HG02852 (cell line): ENCODE data around the gene TMEM151A.
"Not testable (repeated sequence)": the region's sequence is repeated elsewhere in the genome, so short reads cannot be mapped to it uniquely, and the experiment has no call there.

Experiments used
- ATAC-seq: cut with Tn5 transposase; IDR thresholded peaks from one replicate; pipeline ENCODE4 v1.9.1; 2021; ENCODE audit warnings: mild to moderate bottlenecking, moderate library complexity; ENCODE audit not compliant: unreplicated experiment

The TMEM151A gene

DNA sequence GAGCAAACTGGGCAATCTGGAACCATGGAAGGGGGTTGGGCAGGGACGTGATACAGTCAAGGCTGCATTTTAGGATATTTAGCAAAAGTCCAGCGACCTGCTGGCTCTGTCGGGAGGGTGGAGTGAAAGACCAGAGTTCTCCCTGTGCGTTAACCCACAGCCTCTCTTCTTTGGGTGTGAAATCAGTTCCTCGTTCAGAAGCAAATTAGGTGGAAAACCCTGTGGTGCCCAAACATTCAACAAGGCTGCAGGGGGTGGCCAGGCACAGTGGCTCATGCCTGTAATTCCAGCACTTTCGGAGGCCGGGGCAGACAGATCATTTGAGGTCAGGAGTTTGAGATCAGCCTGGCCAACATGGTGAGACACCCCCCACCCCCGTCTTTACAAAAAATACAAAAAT lies 5.9 kb downstream of the TMEM151A start:
- no peak for ATAC-seq

DNA sequence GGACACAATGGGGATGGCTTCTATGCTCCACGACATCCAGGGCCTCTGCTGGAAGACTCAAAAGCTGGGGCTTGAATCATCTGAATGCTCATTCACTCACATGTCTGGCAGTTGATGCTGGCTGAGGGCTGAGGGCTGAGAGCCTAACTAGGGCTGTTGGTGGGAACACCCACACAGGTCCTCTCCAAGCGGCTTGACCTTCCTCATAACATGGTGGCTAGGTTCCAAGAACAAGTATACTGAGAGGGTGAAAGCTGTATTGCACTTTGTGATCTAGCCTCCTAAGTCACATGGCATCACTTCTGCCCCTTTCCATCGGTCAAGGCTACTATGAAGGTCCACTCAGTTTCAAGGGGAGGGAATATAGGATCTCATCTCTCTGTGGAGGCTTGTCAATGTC lies 7.5 kb downstream of the TMEM151A start:
- no peak for ATAC-seq

DNA sequence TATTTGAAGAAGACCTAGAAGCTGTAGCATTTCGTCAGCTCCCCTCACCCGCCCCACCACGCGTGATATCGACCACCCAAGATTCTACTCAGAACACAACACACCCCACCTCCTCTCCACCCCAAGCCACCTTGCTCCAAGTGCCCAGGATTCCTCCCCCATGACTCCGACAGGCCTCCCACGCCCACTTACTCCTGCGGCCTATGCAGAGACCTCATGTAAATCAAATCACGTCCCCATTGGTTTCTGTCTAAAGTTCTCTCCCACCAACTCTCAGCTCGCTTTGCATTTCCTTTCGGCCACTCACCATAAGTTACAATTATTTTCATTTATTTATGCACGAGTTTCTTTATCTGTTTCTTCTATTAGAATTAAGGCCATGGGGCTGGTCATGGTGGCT lies 11.0 kb downstream of the TMEM151A start:
- no peak for ATAC-seq

DNA sequence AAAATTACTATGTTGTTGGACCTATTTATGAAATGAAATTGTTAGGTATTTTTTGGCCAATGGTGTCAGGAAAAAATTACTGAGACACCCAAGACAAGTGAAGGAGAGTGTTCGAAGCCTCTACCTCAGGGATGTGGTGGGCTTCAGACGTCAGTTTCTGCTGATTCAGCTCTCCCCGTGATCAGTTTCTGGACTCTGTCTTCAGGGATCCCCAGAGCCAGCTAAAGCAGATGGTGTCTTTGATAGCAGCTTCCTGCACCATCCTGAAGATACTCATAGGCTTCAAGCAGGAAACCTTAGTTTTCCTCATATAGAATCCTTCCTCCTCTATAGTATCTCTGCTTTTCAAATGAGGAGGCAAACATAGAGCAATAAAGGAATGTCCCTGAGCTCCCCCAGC lies 17.8 kb downstream of the TMEM151A start:
- ATAC-seq = no peak

DNA sequence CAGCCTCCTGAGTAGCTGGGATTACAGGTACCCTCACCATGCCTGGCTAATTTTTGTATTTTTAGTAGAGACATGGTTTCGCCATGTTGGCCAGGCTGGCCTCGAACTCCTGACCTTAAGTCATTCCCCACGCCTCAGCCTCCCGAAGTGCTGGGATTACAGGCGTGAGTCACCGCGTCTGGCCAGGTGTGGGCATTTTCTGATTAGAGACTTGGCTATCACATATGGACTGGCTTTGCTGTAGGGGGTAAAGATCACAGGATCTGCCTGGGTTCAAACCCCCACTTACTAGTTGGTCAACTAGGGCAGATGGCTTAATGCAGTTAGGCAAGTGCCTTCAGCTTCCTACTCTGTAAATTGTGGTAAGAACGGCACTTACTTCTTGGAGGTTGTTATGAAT lies 18.6 kb downstream of the TMEM151A start:
- no peak for ATAC-seq

DNA sequence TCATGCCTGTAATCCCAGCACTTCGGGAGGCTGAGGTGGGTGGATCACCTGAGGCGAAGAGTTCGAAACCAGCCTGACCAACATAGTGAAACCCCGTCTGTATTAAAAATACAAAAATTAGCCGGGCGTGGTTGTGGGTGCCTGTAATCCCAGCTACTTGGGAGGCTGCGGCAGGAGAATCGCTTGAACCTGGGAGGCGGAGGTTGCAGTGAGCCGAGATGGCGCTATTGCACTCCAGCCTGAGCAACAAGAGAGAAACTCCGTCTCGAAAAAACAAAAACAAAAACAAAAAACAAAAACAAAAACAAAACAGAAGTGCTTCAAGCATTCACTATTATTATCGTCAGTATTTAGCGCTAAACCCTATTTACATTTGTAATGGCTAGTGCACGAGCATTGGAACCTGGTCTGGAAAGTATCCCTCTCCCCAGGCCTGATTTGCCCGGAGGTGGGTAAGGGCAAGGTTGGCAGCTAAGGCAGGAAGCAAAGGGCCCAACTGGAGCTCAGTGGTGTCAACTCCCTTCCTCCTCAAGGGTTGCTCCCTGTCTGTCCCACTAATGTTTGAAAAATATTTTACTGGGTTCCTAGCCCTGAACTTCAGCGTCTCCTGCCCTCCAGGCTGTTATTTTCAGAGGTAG lies 19.2 kb downstream of the TMEM151A start:
- not testable (repeated sequence) for ATAC-seq

DNA sequence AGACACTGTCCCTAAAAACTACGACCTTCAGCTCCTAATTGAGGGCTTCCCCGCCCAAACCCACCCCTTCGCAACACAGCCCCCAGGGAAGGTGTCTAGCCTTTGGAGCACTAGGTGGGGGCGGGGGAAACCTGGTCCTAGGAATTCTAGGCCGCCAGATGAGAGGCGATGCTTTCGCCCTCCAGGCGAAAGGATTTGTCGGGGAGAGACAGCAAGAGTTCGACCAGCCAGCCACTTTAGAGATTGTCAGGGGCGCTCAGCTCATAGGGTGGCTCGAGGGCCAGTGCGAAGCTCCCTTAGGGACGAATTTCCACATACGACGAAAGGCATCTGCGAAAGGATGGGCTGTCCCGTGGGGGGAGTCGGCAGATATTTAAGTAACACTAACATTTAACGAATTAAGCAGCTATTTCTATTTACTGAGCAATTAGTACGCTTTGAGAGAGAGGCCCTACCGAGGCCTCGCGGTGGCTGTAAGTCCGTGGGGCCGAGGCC lies 19.8 kb downstream of the TMEM151A start:
- ATAC-seq = no peak

DNA sequence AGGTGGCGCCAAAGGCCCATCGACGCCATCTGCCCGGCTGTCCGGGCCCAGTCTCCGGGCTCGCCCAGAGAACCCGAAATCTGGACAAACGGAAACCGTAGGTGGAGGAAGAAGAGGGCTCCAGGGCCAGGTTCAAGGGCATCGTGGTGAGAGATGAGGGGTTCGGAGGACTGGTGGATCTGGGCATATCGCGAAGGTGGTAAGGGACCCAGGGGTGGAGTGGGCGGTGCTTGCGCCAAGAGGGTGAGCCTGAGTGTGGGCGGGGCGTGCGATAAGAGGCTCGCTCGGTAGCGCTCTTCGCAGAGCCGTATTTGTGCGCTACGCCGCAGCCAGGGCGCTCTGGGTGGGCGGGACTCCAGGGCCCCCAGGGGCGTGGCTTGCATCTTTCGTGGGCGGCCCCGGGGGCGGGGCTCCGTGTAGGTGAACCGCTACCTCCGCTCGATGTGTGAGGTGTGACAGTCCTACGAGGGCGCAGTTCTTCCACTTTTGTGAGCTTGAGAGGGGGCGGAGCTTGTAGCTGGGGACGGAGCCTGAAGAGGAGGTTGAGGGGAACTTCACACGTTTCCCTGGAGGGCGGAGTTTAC lies 20.4 kb downstream of the TMEM151A start:
- peak; percentile 63 for ATAC-seq

DNA sequence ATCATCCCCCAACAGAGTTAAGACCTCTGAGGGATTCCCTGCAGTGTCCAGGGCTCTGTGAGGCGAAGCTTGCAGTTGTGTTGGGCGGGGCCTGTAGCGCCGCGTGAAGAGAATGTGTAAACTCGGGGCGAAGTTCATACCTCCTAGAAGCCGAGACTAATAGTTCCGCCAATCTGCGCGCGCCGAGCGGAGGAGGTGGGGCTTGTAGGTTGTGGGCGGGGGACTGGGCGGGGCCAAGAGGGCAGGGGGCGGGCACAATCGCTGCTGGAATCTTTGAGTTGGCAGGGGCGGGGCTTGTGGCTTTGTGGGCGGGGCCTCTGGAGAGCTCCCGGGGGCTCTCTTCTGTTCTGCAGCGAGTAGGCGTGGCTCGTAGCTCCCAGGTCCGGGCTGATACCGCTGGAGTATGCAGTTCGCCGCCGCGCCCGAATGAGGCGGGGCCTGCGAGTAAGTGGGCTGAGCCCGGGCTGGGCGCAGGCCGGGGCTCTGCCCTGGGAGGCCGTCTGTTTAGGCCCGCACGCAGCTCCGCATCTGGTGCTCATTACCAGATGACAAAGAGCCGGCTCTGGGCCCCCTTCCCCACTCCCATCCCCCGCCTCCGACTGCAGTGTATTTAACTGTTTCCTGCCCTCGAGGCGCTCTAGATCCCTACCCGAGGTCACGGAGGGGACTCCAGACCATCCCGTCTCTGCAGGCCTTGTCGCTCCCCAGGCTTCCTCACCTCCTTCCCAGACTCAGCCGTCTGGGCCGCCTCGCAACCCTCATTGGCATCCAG lies 21.0 kb downstream of the TMEM151A start:
- ATAC-seq = peak; percentile 52

DNA sequence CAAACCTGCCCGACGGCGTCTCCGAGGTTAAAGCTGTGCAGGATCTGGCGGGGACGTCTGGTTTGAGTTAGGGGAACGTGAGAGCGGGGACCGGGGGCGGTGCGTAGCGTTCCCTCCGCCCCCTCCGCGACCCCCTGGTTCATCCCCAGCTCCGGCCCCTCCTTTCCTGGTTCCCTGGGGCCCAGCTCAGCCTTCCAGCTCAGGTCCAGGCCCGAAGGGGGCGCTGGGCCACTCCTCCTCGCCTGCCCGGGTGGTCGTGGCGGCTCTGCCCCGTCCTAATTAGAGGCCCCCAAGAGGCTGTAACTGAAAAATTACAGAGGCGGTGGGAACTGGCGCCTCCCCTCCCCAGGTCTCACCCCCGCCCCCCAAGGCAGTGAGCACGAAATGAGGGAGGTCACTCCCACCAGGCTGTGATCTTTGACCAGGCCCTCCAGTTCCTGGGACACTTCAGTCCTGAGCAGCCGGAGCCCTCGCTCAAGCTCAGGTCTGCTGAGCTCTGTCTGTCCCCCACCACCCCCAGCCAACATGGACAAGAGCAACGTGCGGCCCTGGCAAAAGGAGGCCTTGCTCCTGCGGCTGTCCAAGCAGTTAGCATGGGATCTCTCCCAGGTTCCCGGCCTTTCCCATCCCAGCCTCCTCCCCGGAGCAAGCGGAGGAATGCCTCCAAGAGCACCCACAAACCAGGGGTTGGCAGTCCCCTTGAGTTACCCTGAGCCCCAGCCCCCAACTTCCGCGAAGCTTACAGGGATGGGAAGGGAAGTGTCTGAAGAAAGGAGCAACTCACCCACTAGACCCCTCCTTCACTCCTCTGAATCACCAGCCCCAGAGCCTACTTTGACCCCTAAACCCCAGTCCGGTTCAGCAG lies 21.9 kb downstream of the TMEM151A start:
- no peak for ATAC-seq

DNA sequence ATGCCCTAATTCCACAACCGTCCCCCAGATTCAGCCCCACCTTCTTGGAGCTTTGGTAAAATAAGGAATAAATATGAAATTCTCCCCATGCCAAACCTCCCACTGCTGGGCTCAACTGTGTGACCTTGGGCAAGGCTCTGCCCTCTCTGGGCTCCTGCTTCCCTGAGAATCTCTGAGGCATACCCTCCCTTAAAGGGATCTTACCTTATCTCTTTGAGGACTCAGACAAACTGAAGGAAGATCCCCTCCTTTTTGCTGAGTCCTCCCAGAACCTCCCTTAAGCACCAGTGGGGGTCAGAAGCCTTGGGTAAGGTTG lies 22.4 kb downstream of the TMEM151A start:
- no peak for ATAC-seq

DNA sequence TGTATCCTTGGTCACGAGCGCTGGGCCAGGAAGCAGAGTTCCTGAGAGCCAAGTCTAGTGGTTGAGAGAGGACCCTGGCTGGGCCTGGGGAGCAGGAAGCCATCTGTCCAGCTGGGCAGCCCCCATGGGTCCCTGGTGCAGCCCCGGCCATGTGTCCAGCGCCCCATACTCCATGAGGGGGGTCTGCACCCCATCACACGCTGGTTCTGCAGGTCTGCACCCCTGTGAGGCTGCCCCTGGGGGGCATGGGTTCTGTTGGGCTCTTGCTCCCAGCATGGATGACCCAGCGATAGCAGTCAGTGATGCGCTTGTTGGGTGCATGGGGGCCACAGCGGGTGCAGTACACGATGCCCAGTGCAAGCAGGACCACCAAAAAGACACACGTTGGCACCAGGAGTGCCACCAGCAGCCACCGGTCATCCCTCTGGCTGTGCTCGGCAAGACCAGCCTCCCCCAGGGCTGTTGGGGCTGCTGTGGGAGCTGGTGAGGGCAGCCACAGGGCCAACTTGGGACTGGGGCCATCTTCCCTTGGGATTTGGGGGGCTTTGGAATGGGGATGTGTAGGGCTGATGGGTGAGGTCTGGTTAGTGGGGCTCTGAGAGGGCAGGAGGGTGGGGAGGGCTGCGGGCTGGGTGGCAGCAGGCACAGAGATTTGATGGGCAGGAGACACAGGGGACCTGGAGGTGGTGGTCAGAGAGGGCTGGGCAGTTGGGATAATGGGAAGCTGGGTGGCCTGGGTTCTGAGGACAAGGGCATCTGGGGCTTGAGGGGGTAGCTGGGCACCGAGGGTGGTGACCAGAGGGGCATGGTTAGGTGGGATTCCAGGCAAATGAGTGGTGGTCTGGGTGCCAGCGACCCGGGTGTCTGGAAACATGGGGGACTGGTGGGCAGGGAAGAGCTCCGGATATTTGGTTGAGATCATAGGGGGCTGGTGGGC lies 23.1 kb downstream of the TMEM151A start:
- ATAC-seq = no peak

DNA sequence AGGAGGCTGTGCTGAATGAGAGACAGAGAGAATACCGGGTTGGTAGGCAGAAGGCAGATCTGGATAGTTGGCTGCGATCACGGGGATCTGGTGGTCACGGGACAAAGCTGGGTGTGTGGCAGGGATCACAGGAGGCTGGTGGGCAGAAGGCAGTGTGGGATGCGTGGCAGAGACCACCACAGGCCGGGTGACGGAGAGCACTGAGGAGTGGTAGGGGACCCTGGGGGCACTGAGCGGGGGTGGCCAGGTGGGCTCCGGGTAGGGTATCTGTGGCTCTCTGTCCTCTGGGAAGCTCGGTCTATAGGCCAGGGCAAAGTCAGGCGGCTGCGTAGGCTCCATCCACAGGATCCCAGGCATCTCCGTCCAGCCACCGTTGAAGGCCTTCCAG lies 23.8 kb downstream of the TMEM151A start:
- ATAC-seq = no peak

DNA sequence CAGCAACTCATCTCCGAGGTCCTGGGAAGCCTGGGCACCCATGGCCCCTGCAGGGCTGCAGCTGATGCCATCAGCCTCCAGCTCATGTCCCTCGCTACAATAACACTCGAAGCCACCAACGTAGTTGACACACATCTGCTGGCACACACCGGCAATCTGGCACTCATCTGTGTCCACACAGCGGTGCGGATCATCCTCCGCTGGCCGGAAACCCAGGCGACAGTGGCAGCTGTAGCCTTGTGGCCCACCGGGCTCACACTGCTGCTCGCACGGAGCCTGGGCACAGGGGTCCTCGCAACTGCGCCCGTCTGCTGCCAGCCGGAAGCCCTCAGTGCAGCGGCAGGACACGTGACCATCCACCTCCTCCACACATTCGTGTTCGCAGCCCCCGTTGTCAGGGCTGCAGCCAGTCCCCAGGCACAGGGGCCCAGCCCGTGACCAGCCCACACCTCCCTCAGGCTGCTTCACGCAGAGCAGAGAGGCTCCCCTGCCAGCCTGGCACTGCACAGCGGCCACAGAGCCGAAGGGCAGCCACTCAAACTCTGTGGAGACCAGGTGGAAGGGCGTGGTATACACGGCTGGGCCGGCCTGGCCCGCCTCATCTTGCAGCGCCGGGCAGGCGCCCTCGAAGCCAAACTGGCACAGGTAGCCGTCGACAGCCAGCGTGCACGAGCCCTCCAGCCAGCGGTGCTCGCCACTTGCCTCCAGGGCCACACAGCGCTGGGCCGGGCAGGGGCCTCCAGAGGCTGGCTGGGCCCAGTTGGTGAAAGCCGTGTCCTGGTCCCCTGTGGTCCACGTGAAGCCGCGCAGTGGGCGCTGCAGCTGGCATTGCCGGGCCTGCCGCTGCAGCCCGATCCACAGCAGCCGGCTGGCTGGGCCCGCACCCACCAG lies 24.5 kb downstream of the TMEM151A start:
- ATAC-seq = no peak

DNA sequence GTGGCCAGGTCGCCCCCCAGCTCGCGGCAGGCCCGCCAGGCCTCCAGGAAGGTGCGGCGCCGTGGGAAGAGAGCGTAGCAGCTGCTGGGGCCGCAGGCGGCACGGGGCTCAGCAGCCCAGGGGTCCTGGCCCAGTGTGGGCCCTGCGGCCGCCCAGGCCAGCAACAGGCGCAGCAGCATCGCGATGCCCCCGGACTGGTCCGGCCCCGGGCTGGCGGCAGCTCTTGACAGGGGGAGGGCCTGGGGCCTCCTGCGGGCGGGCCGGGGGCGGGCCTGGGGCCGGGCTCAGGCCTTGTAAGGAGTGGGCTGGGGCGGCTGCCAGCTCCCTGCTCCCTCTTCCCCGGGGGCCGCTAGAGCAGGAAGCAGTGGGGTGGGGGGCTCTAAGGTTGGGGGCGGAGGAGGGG lies 25.2 kb downstream of the TMEM151A start, which contains the start of gene CD248:
TSS of gene CD248 (minus strand) at position 196 of the 403 bp plus-strand sequence. CDS start at position 179, 17 bp downstream.
- no peak for ATAC-seq

DNA sequence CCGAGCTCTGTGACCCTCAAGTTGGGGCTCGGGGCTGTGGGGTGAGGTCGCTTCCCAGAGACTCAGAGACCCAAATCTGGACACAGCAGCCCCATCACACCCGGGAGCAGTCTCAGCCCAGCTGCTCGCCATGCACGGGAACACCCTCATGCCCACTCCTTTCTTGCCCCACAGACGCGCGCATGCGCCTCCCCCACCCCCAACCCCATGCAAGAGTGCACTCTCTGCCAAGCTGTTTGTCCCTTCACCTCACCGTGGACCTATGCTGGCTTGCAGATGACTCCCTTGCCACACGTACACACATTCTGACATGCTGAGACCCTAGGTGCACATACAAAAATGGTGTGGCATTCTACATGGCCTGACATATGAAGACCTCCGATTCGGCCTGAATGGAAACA lies 25.6 kb downstream of the TMEM151A start:
- no peak for ATAC-seq

DNA sequence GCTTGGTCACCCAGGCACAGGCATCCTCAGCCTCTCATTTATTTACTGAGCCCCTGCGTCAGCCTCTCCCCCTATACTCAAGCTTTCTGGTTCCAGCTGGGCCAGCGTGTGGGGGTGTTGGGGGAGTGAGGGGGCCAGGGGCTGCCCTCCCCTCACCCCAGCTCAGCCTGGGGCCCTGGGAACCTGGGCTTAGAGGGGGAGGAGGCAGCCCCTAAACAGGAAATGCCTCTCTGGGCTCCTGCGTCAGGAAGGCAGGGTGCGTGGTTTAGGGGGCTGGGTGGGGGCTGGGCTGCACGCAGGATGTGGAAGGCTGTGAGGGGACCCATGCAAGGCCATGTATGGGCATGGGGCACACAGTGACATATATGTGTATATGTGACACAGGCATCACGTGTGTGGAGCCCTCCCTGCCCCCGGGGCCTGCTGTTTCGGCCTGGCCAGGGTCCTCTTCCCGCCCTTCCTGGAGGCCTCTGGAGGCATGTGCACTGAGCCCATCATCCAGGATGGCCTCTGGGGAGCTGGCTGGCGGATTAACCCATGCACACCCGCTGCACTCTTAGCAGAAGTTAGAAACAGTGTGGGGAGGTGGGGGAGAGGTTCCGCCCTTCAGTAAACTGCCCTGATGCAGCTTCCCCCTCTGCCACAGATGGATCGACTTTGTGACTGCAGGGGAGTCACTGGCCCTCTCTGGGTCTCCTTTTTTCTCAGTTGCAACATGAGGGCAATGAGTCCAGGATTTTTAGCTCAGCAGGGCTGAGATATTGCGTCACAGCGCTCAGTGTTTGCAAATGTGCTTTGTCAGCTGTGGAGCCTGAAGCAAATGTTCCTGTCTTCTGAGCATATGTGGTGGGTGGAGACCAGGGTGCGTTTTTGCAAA lies 26.3 kb downstream of the TMEM151A start:
- ATAC-seq = no peak

DNA sequence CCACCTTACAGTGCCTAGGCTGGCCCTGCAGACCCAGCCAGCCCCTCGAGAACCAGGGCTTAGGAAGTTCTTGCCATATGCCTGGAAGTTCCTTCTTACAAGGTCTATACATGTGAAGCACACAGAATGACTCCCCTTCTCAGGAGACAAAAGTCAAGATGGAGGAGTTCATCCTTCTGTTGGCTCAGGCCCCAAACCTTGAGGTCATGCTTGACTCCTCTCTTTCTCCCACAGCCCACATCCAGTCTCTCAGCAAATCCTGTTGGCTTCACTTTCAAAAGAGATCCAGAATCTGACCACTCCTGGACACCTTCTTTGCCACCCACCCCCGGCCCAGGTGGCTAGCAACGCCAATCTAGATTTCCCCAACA lies 26.9 kb downstream of the TMEM151A start:
- no peak for ATAC-seq
